CD4-positive, alpha-beta memory T cell (primary cell): ENCODE results near the gene FBXO41. TPM values are rescaled to one million over a fixed set of nuclear protein-coding genes. Genes with fewer than 3 reads are reported as not detected.

Source experiments
- CTCF ChIA-PET: fragments of 350-600 bp; sonication (Branson Sonifier 250); formaldehyde crosslinking; loops from one replicate; lab custom pipeline; 2021; ENCODE audit warnings: inconsistent platforms; ENCODE audit not compliant: partially characterized antibody; lab: Charles Lee
- POLR2A ChIA-PET: fragments of 350-600 bp; sonication (Branson Sonifier 250); formaldehyde crosslinking; loops from one replicate; lab custom pipeline; 2021; ENCODE audit not compliant: partially characterized antibody; lab: Charles Lee
- DNase-seq, 5 donors: peaks; one replicate each; pipeline versions ENCODE4 v3.0.0 to v3.0.0-alpha.2; 2020 to 2022; ENCODE audit warnings: mixed read lengths in 1 of 5
- H3K27ac ChIP-seq: one replicate; pipeline ENCODE4 v1.7.0; 2013; ENCODE audit warnings: low read depth, low read length
- H3K27me3 ChIP-seq: 2 replicates; pipeline ENCODE4 v1.7.0; 2013; ENCODE audit warnings: mild to moderate bottlenecking, low read length, moderate library complexity; ENCODE audit not compliant: insufficient read depth
- H3K36me3 ChIP-seq: 2 replicates; pipeline ENCODE4 v1.7.0; 2013; ENCODE audit warnings: mild to moderate bottlenecking, low read length, moderate library complexity; ENCODE audit not compliant: insufficient read depth
- H3K4me1 ChIP-seq: 2 replicates; pipeline ENCODE4 v1.7.0; 2013; ENCODE audit warnings: mild to moderate bottlenecking, low read length, moderate library complexity; ENCODE audit not compliant: insufficient read depth
- H3K4me3 ChIP-seq, 2 donors: one replicate each; pipeline ENCODE4 v1.7.0; 2013; ENCODE audit warnings: low read length in 2 of 2, mild to moderate bottlenecking in 1 of 2
- H3K9me3 ChIP-seq, 2 donors: one replicate each; pipeline ENCODE4 v1.7.0; 2013; ENCODE audit warnings: low read length in 2 of 2, control low read depth in 1 of 2; ENCODE audit not compliant: control insufficient read depth in 1 of 2
- H3K27ac Mint-ChIP-seq, 7 donors: one replicate each; pipeline ENCODE4 v1.8.0; 2020 to 2021; ENCODE audit warnings: mixed read lengths in 7 of 7, mild to moderate bottlenecking in 6 of 7, inconsistent platforms in 3 of 7, moderate library complexity in 3 of 7
- H3K27me3 Mint-ChIP-seq, 2 donors: one replicate each; pipeline ENCODE4 v1.8.0; 2020 to 2021; ENCODE audit warnings: mixed read lengths in 2 of 2
- H3K36me3 Mint-ChIP-seq, 2 donors: one replicate each; pipeline ENCODE4 v1.8.0; 2020 to 2021; ENCODE audit warnings: mixed read lengths in 2 of 2, inconsistent platforms in 1 of 2, mild to moderate bottlenecking in 1 of 2
- H3K4me1 Mint-ChIP-seq, 4 donors: one replicate each; pipeline ENCODE4 v1.8.0; 2020 to 2021; ENCODE audit warnings: mixed read lengths in 4 of 4, mild to moderate bottlenecking in 1 of 4
- H3K4me3 Mint-ChIP-seq, 8 donors: one replicate each; pipeline ENCODE4 v1.8.0; 2020 to 2021; ENCODE audit warnings: mixed read lengths in 8 of 8, mild to moderate bottlenecking in 7 of 8, moderate library complexity in 6 of 8, inconsistent platforms in 3 of 8
- H3K9me3 Mint-ChIP-seq, 8 donors: one replicate each; pipeline ENCODE4 v1.8.0; 2020 to 2021; ENCODE audit warnings: mixed read lengths in 8 of 8, mild to moderate bottlenecking in 5 of 8, inconsistent platforms in 3 of 8, moderate library complexity in 1 of 8
- intact Hi-C: fragments of 100-400 bp; cut with micrococcal nuclease; formaldehyde crosslinking; loops from one replicate; pipeline ENCODE4 v1.15.1; 2023
- polyA plus RNA-seq, 2 donors: library from polyadenylated mRNA; unstranded; fragments of 300-500 nt; fragmentation: Illumina TruSeq; gene quantifications; one replicate each; pipeline ENCODE4 v1.2.3, GENCODE V29; 2021
- total RNA-seq, 2 experiments: library from RNA; stranded (reverse); gene quantifications; one replicate each; pipeline ENCODE4 v1.2.3, GENCODE V29; 2021

Gene FBXO41
- total and polyA plus RNA-seq, 4 experiments from 2014 or later: 1.6 to 11.4 (median 9.8) TPM; not detected in 1

DNA sequence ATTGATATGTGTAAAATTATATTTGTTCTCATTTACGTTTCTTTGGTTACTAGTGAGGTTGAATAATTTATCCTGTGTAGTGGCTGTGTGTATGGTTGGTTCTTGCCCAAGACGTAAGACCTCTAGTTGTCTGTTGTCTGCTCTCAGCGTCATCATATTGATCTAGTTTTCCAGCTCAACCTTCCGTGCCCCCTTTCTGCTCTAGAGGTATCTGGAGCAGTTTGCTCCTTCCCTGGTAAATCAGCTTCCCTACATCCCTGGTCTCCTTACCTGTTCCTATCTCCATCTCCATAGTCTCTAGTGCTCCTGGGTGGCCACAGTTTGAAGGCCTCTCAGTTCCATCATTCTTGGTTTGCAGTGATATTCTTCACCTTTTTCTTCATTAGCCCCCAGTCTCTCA is 69.0 kb downstream of the FBXO41 start:
- H3K36me3 Mint-ChIP-seq: peaks cover 0 to 16% of the 10 kb centered on the region in 2 donors
- DNase-seq: no peak
- Histone ChIP-seq H3K27ac (no peak overlapping the region), H3K9me3 (no peaks in the 10 kb centered on the region), H3K36me3 (peaks cover 6% of the 10 kb centered on the region), H3K4me1 (peaks cover 33% of the 10 kb centered on the region), H3K4me3 (no peak overlapping the region), H3K27me3 (no peaks in the 10 kb centered on the region)
- no peaks in the 10 kb centered on the region for H3K27me3 Mint-ChIP-seq
- peak overlapping the region; percentile 88 to 99 (median 94) for H3K4me3 Mint-ChIP-seq
- intact Hi-C loops: no loop called here
- H3K9me3 Mint-ChIP-seq: no peaks in the 10 kb centered on the region
- H3K4me1 Mint-ChIP-seq: peaks cover 25 to 38% (median 31%) of the 10 kb centered on the region in 4 donors
- CTCF ChIA-PET: interaction anchor here (0.8 to 3.6 kb wide), 4 partner anchors 16 to 129 kb away, joined by 3 to 9 read pairs (median 5); partner anchors contain the start of gene PRADC1
- peak overlapping the region; percentile 38 to 94 (median 72) for H3K27ac Mint-ChIP-seq
- POLR2A ChIA-PET: interaction anchor here (2.7 kb wide), 1 partner anchor 17 kb away, joined by 17 read pairs; the partner anchor contains the start of genes CCT7 and PRADC1

GRCh38 chr2:73214120-73215035 is 69.9 kb downstream of the FBXO41 start, which contains the start of gene SMYD5:
Gene SMYD5 (plus strand): TSS chr2:73214245. CDS start chr2:73214267, 22 bp downstream.
- peak within 1 kb of the TSS; percentile 88 to 99 (median 94) for H3K4me3 Mint-ChIP-seq
- H3K27me3 Mint-ChIP-seq: peaks cover 1 to 4% of the 10 kb centered on the region in 2 donors
- no peaks in the 10 kb centered on the region for H3K36me3 ChIP-seq
- peak within 1 kb of the TSS; percentile 53 for H3K27ac ChIP-seq
- peaks cover 25 to 38% (median 31%) of the 10 kb centered on the region in 4 donors for H3K4me1 Mint-ChIP-seq
- POLR2A ChIA-PET: interaction anchor here (1.2 to 3.6 kb wide), 3 partner anchors 18 to 24 kb away, joined by 3 to 51 read pairs (median 17); partner anchors contain the start of genes CCT7 and PRADC1
- H3K4me3 ChIP-seq: peak within 1 kb of the TSS; percentile 76 to 85
- DNase-seq: peak; percentile 88 to 91 (median 89)
- H3K27ac Mint-ChIP-seq: peak within 1 kb of the TSS; percentile 89 to 98 (median 95)
- H3K27me3 ChIP-seq: no peaks in the 10 kb centered on the region
- H3K36me3 Mint-ChIP-seq: peaks cover 0 to 9% of the 10 kb centered on the region in 2 donors
- no peaks in the 10 kb centered on the region for H3K9me3 Mint-ChIP-seq
- intact Hi-C loops: loop anchor here (1.0 to 5.0 kb wide), 5 partner anchors 20 to 523 kb away; partner anchors contain the start of genes ALMS1, CCT7, EGR4 and SFXN5
- H3K4me1 ChIP-seq: peaks cover 33% of the 10 kb centered on the region
- CTCF ChIA-PET: interaction anchor here (0.8 to 8.1 kb wide), 10 partner anchors 8 to 128 kb away, joined by 3 to 77 read pairs (median 10); partner anchors contain the start of genes CCT7 and PRADC1
- H3K9me3 ChIP-seq: no peaks in the 10 kb centered on the region

DNA sequence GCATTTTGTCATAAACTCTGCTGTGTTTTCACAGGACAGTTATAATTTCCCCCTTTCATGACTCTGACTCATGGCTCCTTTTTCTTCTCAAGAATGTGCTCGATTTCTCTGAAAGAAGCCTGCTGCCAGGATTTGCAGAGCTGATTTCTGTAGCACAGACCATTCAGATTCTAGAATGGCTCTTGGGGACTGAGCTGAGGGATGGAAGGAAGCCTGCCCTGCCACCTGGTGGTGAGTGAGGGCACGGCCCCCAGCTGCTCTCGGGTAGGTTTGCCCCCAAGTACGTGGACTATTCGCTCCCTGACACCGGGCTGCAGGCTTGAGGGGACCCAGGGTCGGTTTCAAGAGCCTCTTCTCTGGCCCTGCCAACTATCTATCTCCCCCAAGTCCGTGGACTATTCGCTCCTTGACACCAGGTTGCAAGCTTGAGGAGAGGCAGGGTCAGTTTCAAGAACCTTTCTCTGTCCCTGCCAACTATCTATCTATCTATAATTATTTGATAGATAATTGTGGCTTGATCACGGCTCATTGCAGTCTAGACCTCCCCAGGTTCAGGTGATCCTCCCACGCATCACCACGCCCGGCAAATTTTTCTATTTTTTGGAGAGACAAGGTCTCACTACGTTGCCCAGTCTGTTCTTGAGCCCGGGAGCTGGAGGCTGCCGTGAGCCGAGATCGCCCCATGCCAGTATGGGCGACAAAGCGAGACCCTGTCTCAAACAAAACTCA is 71.7 kb downstream of the FBXO41 start:
- Mint-ChIP-seq H3K36me3 (peaks cover 0 to 4% of the 10 kb centered on the region in 2 donors), H3K4me3 (peak overlapping the region; percentile 45 to 83 (median 58)), H3K27ac (peak overlapping the region in 5 of 7 donors; percentile 23 to 97 (median 76)), H3K9me3 (no peaks in the 10 kb centered on the region), H3K4me1 (peaks cover 25 to 38% (median 31%) of the 10 kb centered on the region in 4 donors), H3K27me3 (peaks cover 8 to 9% of the 10 kb centered on the region in 2 donors)
- Histone ChIP-seq H3K27ac (no peak overlapping the region), H3K9me3 (no peaks in the 10 kb centered on the region), H3K4me3 (no peak overlapping the region), H3K27me3 (no peaks in the 10 kb centered on the region), H3K4me1 (peaks cover 33% of the 10 kb centered on the region), H3K36me3 (no peaks in the 10 kb centered on the region)
- ChIA-PET CTCF (interaction anchor here (0.6 to 8.1 kb wide), 40 partner anchors 8 to 524 kb away, joined by 3 to 77 read pairs (median 4); partner anchors contain the start of genes ALMS1, CCT7, NOTO and PRADC1), POLR2A (interaction anchor here (1.0 to 3.6 kb wide), 9 partner anchors 10 to 1881 kb away, joined by 3 to 51 read pairs (median 3); partner anchors contain the start of genes ALMS1, CCT7, FBXO41 and PRADC1)
- intact Hi-C loops: loop anchor here (1.0 to 5.0 kb wide), 3 partner anchors 35 to 525 kb away; partner anchors contain the start of genes EGR4 and TPRKB
- DNase-seq: peak; percentile 58 to 70 (median 65)

DNA sequence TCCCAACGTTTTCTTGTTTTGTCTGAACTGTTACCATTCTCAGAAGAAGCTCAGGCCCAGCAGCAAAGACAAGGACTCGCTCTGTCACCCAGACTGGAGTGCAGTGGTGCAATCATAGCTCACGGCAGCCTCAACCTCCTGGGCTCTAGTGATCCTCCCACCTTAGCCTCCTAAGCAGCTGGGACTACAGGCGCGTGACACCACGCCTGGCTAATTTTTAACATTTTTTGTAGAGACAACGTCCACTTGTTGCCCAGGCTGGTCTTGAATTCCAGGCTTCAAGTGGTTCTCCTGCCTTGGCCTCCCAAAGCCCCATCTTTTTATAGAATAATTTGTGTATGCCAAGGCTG is 72.2 kb downstream of the FBXO41 start:
- CTCF ChIA-PET: interaction anchor here (0.6 to 8.1 kb wide), 37 partner anchors 7 to 525 kb away, joined by 3 to 77 read pairs (median 4); partner anchors contain the start of genes CCT7, NOTO, PRADC1 and RAB11FIP5
- Mint-ChIP-seq H3K36me3 (peaks cover 0 to 4% of the 10 kb centered on the region in 2 donors), H3K4me3 (peak overlapping the region in 1 of 8 donors; percentile 3), H3K27ac (peak overlapping the region in 1 of 7 donors; percentile 76), H3K4me1 (peaks cover 23 to 38% (median 31%) of the 10 kb centered on the region in 4 donors), H3K9me3 (no peaks in the 10 kb centered on the region), H3K27me3 (peaks cover 8 to 9% of the 10 kb centered on the region in 2 donors)
- Histone ChIP-seq H3K9me3 (no peaks in the 10 kb centered on the region), H3K4me1 (peaks cover 33% of the 10 kb centered on the region), H3K27ac (no peak overlapping the region), H3K27me3 (no peaks in the 10 kb centered on the region), H3K4me3 (no peak overlapping the region), H3K36me3 (no peaks in the 10 kb centered on the region)
- POLR2A ChIA-PET: interaction anchor here (1.0 to 3.6 kb wide), 6 partner anchors 10 to 1881 kb away, joined by 3 to 51 read pairs (median 3); partner anchors contain the start of genes ALMS1, CCT7, PRADC1 and ZNF638
- intact Hi-C loops: loop anchor here (1.0 to 5.0 kb wide), 3 partner anchors 35 to 525 kb away; partner anchors contain the start of genes EGR4 and TPRKB
- no peak for DNase-seq

DNA sequence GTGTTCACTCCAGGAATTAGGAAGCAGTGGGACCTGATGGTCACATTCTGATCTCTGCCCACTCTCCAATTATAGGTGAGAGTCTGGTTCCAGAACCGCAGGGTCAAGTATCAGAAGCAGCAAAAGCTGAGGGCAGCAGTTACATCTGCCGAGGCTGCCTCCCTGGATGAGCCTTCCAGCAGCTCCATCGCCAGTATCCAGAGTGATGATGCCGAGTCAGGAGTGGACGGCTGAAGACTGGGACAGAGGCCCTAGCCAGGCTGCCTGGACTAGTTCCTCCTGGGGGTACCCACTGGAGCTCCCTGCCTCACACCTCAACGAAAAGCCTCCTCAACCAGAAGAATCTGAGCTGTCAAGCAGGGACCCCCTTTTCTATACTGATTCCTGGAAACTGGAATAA is 73.6 kb downstream of the FBXO41 start:
- H3K4me1 Mint-ChIP-seq: peaks cover 22 to 36% (median 30%) of the 10 kb centered on the region in 4 donors
- H3K27ac Mint-ChIP-seq: no peak overlapping the region
- H3K4me3 Mint-ChIP-seq: no peak overlapping the region
- peaks cover 0 to 4% of the 10 kb centered on the region in 2 donors for H3K36me3 Mint-ChIP-seq
- intact Hi-C loops: loop anchor here (5.0 kb wide), 2 partner anchors 82 to 527 kb away; partner anchors contain the start of genes EGR4 and TPRKB
- ChIA-PET POLR2A (interaction anchor here (3.6 kb wide), 1 partner anchor 23 kb away, joined by 51 read pairs; the partner anchor contains the start of genes CCT7 and PRADC1), CTCF (interaction anchor here (1.0 to 8.1 kb wide), 4 partner anchors 25 to 221 kb away, joined by 3 to 77 read pairs (median 62); partner anchors contain the start of genes CCT7 and PRADC1)
- Histone ChIP-seq H3K36me3 (no peaks in the 10 kb centered on the region), H3K4me3 (no peak overlapping the region), H3K4me1 (peaks cover 32% of the 10 kb centered on the region), H3K9me3 (no peaks in the 10 kb centered on the region), H3K27ac (no peak overlapping the region), H3K27me3 (no peaks in the 10 kb centered on the region)
- H3K27me3 Mint-ChIP-seq: peaks cover 14 to 16% of the 10 kb centered on the region in 2 donors
- H3K9me3 Mint-ChIP-seq: no peaks in the 10 kb centered on the region
- DNase-seq: no peak

DNA sequence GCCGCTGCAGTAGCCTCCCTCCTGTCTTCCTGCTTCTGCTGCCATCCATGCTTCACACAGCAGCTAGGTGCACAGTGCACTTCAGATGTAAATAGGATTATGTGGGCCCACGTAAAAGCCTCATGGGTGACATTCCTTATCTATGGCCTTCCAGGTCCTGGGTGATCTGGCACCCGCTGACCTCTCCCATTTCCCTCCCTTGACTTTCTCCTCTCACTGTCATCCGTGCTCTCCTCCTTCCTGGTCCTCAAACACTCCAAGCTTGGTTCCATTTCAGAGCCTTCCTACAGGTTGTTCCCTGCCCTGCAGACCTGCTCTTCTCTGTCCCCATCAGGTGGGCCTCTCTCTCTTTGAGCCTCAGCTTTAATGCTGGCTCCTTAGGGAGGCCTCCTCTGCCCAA is 74.3 kb downstream of the FBXO41 start:
- DNase-seq: no peak
- Histone ChIP-seq H3K4me1 (peaks cover 25% of the 10 kb centered on the region), H3K36me3 (no peaks in the 10 kb centered on the region), H3K4me3 (no peak overlapping the region), H3K27ac (no peak overlapping the region), H3K9me3 (no peaks in the 10 kb centered on the region), H3K27me3 (no peaks in the 10 kb centered on the region)
- peaks cover 17 to 19% of the 10 kb centered on the region in 2 donors for H3K27me3 Mint-ChIP-seq
- no peak overlapping the region for H3K27ac Mint-ChIP-seq
- peaks cover 16 to 29% (median 23%) of the 10 kb centered on the region in 4 donors for H3K4me1 Mint-ChIP-seq
- no peaks in the 10 kb centered on the region for H3K9me3 Mint-ChIP-seq
- POLR2A ChIA-PET: no interaction called here
- H3K4me3 Mint-ChIP-seq: no peak overlapping the region
- H3K36me3 Mint-ChIP-seq: peaks cover 0 to 4% of the 10 kb centered on the region in 2 donors
- intact Hi-C loops: loop anchor here (5.0 kb wide), 2 partner anchors 82 to 527 kb away; partner anchors contain the start of genes EGR4 and TPRKB
- CTCF ChIA-PET: interaction anchor here (1.0 to 8.1 kb wide), 5 partner anchors 18 to 220 kb away, joined by 3 to 77 read pairs (median 62); partner anchors contain the start of genes CCT7 and PRADC1
